Posterior cingulate gyrus (tissue), 11 donors: ENCODE measurements around the gene STAC3.

ENCODE experiments used
- DNase-seq, 10 donors: peaks; one replicate each; pipeline versions ENCODE4 v3.0.0 to v3.0.0-alpha.2; 2020 to 2021; ENCODE audit warnings: mixed read lengths in 3 of 10
- intact Hi-C: fragments of 100-400 bp; cut with DNase I; formaldehyde crosslinking; loops from one replicate; pipeline ENCODE4 v1.15.1; 2023

STAC3 gene

DNA sequence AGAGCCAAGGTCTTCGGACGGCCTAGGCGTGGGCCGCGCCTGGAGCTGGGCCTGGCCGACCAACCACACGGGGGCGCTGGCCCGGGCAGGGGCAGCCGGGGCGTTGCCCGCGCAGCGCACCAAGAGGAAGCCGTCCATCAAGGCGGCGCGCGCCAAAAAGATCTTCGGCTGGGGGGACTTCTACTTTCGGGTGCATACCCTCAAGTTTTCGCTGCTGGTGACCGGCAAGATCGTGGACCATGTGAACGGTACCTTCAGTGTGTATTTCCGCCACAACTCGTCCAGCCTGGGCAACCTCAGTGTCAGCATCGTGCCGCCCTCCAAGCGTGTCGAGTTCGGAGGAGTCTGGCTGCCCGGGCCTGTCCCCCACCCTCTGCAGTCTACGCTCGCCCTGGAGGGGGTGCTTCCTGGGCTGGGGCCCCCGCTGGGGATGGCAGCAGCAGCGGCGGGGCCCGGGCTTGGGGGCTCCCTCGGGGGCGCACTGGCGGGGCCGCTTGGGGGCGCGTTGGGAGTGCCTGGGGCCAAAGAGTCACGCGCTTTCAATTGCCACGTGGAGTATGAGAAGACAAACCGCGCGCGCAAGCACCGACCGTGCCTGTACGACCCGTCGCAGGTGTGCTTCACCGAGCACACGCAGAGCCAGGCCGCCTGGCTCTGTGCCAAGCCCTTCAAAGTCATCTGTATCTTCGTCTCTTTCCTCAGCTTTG is 25.9 kb downstream of the STAC3 start:
- no peak for DNase-seq
- intact Hi-C loops: no loop called here

DNA sequence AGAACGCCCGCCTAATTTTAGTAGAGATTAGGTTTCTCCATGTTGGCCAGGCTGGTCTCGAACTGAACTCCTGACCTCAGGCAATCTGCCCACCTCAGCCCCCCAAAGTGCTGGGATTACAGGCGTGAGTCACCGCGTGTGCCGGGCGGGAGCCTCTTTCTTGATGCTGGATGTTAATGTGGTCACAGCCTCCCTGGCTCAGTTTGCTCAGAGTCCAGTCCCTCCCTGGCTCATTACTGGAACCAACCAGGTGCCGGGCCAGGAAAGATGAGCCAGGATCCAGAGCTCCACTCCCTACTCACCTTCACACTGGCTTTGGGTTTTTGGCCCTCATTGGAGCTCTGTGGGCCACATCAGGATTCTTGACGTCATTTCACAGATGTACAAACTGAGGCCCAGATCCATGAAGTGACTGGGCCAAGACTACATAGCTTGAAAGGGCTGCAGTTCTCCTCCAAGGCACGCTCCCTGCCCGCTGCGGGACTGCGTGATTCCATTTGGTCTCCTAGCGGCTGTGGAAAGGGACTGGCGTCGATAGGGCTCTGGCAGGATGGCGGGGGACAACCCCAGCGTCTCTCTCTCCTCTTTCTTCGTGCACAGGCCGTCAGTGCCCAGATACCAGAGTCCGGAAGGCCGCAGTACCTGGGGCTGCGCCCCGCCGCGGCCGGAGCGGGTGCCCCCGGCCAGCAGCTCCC is 26.6 kb downstream of the STAC3 start:
- no peak for DNase-seq
- intact Hi-C loops: no loop called here

DNA sequence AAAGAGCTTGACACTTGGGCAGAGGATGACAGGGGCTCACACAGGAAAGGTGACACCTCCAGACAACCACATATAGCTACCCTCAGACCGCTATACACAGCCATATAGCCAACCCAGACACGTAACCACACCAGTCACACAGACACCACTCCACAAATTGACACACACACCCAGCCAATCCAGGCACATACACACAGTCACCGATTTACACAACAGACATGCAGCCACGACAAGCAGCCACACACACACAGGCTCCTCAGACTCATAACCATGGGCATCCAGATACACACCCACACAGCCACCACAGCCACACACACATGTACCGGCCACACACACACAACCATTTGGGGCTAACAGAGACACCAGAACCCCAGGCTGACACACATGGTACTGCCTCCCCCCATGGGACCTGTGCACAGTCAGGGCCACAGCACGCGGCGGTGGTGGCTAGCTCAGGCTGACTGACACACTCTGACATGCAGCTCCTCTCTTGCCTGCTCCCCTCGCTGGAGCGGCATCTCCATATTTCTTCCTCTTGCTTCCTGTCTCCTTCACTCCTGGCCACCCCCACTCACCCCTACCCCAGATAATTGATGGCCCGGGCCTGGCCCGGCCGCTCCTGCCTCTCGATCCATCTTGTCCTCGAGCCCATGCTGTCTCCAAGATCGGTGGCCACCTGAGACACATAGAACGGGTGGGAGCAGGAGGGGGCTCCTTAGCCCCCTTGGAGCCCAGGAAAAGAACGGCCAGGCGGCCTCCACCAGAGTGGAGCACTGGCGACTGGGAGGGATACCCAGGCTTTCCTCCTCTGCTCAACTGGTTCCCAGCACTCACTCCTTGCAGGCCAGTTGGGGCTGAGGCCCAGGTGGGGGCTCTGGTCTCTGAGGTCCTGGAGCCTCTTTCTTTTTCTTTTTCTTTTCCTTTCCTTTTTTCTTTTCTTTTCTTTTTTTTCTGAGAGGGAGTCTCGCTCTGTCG is 27.5 kb downstream of the STAC3 start:
- intact Hi-C loops: no loop called here
- no peak for DNase-seq

DNA sequence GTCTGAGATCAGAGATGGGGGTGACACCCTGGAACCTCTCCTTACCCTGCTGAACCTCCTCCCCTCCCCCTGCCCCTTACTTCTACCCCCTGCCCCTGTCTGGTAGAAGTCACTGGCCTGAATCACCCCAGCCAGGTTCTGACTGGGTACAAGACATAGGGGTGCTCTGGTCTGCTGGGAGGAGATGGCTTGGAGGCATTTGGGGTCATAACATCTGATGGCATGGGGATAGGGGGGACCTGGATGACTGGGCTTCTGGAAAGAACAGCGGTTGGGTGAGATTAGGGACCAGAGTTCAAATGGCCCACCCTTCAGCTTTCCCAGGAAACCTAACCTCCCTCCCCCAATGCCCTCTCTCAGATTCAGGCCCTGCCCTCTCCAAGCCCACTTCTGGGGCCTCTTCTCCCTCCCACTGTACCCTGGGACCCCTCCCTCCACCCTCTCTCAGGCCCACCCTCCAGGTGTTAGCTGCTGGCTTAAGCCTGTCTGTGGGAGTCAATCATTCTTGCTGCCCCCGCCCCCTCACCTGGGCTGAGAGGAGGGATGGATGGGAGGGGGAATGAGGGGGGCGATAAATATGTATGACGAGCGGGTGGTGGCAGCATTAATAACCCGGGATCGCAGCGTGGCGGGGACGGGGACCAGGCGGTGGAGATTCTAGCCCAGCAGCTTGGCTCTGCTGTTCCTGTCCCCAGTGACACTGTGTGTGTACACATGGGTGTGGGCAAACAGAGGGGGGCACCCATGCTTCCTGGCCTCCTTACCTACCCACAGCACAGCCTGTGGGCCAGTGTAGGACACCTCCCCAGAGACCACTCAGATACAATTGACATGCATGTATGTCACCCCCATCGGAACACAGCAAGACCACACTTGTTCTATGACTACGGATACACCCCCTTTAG is 28.4 kb downstream of the STAC3 start:
- no peak for DNase-seq
- intact Hi-C loops: no loop called here

DNA sequence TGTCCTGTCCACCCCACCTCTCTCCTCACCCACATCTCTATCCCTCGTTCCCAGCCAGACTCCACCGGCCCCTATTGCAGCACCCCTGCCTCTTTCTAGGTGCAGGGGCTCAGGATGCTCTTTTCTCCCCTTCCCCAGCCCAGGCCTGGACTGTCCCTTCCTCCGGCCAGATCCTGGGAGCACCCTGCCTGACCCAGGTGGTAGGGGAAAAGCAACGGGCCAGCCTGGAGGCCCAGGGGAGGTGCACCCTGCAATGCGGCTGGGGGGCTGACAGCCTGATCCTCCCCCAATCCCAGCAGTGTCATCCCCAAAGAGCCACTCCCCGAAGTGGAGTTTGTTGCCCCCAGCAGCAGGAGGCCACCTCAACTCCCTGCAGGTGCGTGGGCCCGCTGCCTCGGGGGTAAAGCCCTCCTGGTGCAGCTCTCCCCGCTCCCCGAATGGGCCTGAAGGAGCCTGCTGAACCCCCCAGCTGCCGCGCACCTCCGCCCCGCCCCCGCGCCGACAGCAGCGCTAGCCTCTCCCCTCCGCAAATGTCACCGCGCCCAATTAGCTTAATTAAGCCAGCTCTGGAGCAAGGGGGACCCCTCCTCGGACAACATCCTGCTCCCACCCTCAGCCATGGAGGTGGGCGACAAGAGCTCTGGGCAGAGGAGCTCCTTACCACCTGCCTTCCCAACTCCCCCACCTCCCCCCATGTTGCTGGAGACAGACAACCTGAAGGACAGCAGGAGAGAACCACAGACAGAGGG is 29.6 kb downstream of the STAC3 start:
- DNase-seq: no peak
- intact Hi-C loops: no loop called here

DNA sequence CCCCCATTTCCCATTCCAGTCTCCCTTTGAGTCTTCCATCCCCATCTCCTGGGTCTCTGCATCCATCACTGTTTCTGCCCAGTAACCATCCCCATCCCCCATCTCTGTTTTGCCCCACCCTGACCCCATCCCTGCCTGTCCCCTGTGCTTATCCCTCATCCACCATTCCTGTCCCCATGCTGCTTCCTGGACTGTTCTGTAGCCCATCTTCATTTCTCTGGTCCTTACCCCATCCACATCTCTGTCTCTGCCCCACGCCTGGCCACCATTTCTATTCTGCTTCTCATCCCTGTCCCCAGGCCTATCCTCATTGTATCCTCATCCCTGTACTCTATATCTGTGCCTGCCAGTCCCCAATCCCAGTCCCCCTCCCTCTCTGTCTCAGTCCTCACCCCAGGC is 30.2 kb downstream of the STAC3 start:
- intact Hi-C loops: no loop called here
- DNase-seq: no peak

DNA sequence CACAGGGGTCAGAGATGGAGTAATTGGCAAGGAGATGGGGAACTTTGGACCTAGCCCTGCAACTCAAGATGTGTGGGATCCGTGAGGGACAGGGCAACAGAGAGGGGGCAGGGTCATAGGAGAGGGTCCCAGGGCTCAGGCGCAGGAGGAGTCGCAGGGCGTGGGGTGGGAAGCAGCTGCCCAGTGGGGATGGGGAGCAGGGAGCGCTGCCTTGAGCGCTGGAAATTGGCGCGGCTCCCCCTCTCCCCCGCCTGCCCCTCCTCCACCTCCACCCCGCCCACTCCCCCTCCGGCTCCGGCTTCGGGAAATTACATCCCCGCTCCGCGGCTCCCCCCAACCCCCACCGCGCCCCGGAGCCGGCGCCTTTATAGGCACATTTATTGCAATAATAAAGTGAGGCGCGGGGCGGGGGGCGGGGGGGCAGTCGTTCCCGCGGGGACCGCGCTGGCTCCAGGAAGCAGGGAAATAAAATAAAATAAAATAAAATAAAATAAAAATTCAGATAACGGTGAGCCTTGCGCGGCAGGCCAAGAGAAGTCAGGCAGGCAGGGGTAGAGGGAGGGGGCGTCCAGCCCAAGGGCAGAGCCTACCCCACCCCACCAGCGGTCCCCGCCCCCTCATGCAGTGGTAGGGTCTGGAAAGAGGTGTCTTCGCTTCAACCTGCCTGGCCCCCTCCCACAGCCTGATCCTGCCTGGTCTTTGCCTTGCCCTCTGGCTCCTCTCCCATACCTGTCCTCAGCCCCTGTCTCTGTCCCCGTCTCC is 30.8 kb downstream of the STAC3 start:
- DNase-seq: no peak
- intact Hi-C loops: no loop called here

DNA sequence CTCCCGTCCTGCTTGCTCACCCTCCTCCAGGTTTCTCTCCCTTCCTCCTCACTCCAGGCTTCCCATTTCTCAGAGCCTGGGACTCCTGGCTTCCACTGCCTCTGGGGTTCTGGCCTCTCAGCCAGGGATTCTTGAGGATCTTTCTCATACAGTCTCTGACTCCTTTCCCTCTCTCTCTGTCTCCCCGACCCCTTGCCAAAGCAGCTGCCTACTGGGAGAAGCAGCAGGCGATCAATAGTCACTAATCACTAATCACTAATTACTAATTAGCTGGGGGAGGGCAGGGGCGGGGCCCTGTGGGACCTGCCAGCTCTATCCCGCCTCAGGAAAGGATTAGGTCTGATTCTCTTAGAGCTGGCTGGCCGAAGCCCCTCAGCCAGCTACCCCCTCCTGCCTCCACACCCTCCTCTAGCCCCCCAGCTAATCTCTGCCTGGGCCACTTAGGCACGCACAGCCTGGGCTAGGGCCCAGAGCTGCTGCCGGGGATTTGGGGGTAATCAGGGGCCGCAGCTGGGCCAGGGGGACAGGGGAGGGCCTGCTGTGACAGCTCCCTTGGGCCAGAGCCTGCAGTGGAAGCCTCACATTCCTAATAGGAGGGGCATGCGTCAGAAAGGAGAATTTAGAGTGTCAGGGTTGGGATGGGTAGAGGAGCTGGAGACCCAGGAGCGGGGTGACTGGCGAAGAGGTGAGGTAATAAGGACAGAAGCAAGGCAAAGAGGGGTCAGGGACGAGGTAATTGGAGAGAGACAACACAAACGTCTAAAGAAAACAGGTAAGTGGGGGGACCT is 31.6 kb downstream of the STAC3 start:
- DNase-seq: no peak
- intact Hi-C loops: no loop called here

DNA sequence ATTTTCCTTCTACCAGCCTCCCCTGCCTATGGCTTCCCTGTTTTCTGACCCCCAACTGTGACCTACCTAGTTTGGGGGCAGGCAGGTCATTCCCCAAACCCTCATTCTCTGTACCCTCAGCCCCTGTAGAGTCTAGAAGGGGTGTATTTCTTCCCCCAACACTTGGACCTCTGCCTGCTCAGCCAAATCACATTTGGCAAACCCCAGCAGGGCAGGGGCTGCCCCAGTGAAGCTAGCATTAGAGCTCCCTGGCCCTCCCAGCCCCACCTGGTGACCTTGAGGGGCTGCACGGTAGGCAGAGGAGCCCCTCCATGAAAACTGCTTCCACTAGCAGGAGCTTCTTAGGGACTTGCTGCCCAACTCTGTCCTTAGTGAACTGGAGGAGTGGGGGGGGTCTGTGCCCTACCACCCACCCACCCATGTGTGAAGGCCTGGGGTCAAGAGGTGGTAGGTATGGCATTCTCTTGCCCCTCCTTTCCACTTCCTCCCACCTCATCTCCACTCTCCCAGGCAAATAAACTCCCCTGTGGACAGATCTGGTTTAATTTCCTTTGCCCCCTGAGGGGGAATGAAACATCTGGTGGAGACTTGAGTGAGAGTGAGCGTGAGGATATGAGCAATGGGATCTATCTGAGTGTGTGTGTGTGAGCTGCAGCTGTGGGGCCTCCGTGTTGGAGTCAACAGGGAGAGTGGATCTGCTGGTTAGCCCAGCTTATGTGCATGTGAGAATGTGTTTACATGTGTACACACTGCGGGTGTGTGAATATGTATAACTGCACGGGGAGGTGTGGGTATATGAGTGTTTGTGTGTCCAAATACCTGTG is 32.7 kb downstream of the STAC3 start:
- no peak for DNase-seq
- intact Hi-C loops: no loop called here

DNA sequence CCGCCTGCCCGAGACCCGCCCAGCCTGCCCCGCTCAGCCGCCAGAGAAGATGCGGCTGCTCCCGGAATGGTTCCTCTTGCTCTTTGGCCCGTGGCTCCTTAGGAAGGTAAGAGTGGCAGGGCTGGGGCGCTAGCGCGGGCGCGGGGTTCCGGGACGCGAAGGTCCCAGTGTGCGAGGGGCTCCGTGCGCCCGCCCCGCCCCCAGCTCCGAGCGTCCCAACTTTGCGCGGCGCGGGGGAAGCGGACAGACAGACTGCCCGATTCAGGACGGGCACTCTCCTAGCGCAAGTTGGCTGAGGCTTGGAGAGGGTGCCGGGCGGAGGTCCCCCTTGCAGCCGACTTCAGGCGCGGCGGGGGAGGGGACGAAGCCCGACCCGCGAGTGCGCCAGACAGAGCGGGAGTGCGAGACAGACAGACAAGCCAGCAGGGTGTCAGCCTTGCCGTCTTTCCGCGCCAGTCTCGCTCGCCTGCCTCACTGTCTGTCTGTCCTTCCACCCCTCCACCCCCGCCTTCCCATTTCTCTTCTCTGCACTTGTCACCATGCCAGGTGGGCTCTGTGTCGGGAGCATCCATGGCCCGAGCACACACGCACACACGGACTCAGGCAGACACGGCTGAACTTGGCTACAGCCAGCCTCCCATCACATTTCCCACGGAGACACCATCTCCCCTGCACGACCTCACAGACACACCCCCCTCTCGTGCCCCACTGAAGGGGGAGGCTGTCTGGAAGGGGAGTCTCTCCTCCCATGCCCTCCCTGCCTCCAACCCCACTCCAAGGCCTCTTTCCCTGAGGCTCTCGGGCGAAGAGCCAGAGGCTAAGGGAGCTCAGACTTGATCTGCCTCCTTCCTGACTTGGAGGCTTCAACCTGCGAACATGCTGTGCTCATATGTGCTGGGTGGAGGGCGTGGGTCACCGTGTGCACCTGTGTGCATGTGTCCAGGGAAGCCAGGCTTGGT is 33.8 kb downstream of the STAC3 start:
- DNase-seq: no peak

DNA sequence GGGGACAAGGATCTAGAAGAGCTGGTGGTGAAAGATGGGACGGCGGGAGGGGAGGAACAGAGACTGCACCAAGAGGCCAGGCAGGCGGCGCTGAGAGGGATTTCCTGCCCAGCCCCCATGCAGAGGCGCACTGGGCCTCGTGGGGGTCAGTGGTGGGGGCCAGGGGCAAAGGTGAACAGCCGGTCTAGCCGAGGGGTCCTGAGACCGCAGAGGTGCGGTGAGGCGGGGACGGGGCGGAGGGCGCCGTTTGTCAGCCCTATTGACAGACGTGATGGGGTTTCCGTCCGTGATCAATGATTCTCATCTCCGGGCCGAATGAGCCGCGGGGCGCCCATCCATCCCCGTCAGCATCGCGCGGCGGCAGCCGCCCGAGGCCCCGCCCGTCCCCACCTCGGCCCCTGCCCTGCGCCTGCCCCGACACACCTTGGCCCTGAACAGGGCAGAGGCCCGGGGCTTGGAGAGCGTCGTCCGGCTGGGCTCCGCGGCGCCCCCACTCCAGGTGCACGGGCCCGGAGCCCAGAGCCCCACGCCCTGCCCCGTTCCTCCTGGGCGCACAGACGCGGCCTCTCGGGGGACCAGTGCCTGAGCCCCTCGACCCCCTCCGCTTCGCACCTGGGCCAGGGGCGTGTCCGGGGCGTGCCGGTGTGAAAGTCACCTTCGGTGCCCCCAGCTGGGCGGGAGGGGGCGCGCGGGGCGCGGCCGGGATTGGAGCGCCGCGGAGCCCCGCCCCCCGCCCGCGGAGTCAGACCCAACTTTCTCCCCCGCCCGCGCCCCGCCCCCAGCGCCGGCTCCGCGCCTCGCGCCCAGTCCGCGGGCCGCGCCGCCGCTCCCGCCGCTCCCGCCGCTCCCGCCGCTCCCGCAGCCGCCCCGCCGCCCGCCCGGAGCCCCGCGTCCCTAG is 34.7 kb downstream of the STAC3 start, which contains the start of gene NXPH4:
NXPH4 (plus strand) TSS at position 781 of the 898 bp plus-strand sequence. CDS start 176 bp downstream, outside the sequence.
- intact Hi-C loops: no loop called here
- no peak for DNase-seq

More for the DNA sequence above, 33.8 kb downstream of the STAC3 start:
- intact Hi-C loops: no loop called here

DNA sequence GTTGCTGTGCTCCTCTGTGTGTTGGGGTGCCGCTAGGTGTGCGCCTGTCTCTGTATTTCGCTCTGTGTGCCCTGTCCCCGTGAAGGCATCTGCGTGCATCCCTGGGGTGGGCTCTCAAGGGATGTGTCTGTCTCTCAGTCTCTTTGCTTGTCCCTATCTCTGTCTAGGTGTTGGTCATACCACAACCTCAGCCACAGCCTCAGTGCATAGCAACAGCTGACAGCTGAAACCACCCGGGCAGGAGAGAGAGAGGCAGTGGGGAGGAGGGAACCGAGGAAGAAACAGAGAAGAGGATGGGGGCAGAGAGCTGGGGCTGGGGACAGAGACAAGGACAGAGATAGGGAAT is 35.3 kb downstream of the STAC3 start:
- DNase-seq: no peak
- intact Hi-C loops: no loop called here

DNA sequence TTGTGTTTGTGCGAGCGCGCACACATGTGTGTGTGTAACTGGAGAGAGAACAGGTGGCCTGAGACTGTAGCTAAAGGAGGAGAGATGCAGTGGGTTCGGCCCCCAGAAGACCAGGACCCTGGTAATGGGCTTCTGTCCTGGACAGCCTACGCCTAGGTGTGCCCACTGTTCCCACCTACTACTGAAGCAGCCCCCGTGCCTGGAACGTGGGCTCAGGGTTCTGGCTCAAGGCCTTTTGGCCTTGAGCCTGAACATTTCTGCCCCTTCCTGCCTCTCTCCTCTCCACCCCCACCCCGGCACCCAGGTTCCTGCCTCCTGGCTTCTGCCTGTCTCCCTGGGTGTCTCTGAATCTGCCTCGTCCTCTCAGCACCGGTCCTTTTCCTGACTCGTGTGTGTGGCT is 35.9 kb downstream of the STAC3 start:
- no peak for DNase-seq
- intact Hi-C loops: no loop called here

DNA sequence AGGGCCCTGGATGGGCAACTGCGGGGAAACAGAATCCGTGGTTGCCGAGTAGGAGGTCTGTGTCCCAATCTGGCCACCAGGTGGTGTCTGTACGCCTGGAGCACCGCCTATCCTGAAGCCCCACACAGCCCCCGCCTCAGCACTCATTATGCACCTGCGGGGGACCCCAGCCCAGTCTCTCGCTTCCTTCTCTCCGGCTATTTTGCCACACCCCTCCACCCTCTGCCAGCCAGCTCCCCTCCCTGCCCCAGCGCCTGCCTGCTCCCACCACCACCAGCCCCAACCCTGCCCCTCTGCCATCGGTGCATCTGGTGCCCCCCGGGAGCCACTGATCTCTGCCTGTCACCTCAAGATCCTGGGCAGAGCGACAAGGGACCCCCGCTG is 36.6 kb downstream of the STAC3 start:
- intact Hi-C loops: no loop called here
- DNase-seq: peak in 8 of 10 donors; percentile 49 to 93 (median 62)
